Astrocyte (in vitro differentiated cells and primary cell): Measurements from ENCODE around the gene SYVN1. TPM values are rescaled to one million over a fixed set of nuclear protein-coding genes. Genes with fewer than 3 reads are reported as not detected.

ENCODE experiments used
- DNase-seq: peaks from one replicate; pipeline ENCODE4 v3.0.0-alpha.2; 2010; ENCODE audit warnings: low read depth
- FAIRE-seq: peaks from 2 replicates; lab custom pipeline; 2011; peaks lifted over from hg19 to GRCh38; lab: Jason Lieb, UNC
- H2AFZ ChIP-seq: 2 replicates; pipeline ENCODE4 v1.6.0; 2012; ENCODE audit warnings: low read depth, low read length, inconsistent platforms
- H3K27ac ChIP-seq: 2 replicates; pipeline ENCODE4 v1.5.1; 2011; ENCODE audit warnings: low read depth, low read length, inconsistent platforms
- H3K27me3 ChIP-seq: 2 replicates; pipeline ENCODE4 v1.6.0; 2011; ENCODE audit warnings: low read length, inconsistent platforms; ENCODE audit not compliant: insufficient read depth
- H3K36me3 ChIP-seq: 2 replicates; pipeline ENCODE4 v1.5.1; 2011; ENCODE audit warnings: low read length, inconsistent platforms; ENCODE audit not compliant: insufficient read depth
- H3K4me1 ChIP-seq: 2 replicates; pipeline ENCODE4 v1.5.1; 2011; ENCODE audit warnings: low read length, inconsistent platforms; ENCODE audit not compliant: insufficient read depth
- H3K4me2 ChIP-seq: 2 replicates; pipeline ENCODE4 v1.6.0; 2012; ENCODE audit warnings: low read length, inconsistent platforms
- H3K4me3 ChIP-seq: 2 replicates; pipeline ENCODE4 v1.5.1; 2011; ENCODE audit warnings: low read depth, mild to moderate bottlenecking, low read length, inconsistent platforms; ENCODE audit not compliant: insufficient read depth
- H3K79me2 ChIP-seq: 2 replicates; pipeline ENCODE4 v1.6.0; 2012; ENCODE audit warnings: mild to moderate bottlenecking, low read length, inconsistent platforms; ENCODE audit not compliant: insufficient read depth
- H3K9ac ChIP-seq: 2 replicates; pipeline ENCODE4 v1.6.0; 2012; ENCODE audit warnings: mild to moderate bottlenecking, low read length, inconsistent platforms
- H3K9me3 ChIP-seq: 2 replicates; pipeline ENCODE4 v1.5.1; 2012; ENCODE audit warnings: low read depth, mild to moderate bottlenecking, low read length, inconsistent platforms; ENCODE audit not compliant: insufficient read depth
- H4K20me1 ChIP-seq: 2 replicates; pipeline ENCODE4 v1.6.0; 2012; ENCODE audit warnings: low read length, inconsistent platforms; ENCODE audit not compliant: insufficient read depth
- H3K27ac Mint-ChIP-seq: one replicate; pipeline ENCODE4 v1.8.0; 2021; ENCODE audit warnings: mild to moderate bottlenecking, mixed read lengths; ENCODE audit not compliant: unreplicated experiment
- H3K27me3 Mint-ChIP-seq: one replicate; pipeline ENCODE4 v1.8.0; 2021; ENCODE audit warnings: low read depth, mixed read lengths; ENCODE audit not compliant: unreplicated experiment
- H3K36me3 Mint-ChIP-seq: one replicate; pipeline ENCODE4 v1.8.0; 2021; ENCODE audit warnings: low read depth, mixed read lengths; ENCODE audit not compliant: unreplicated experiment
- H3K4me1 Mint-ChIP-seq: one replicate; pipeline ENCODE4 v1.8.0; 2021; ENCODE audit warnings: low read depth, mixed read lengths; ENCODE audit not compliant: unreplicated experiment
- H3K4me3 Mint-ChIP-seq: one replicate; pipeline ENCODE4 v1.8.0; 2021; ENCODE audit warnings: mild to moderate bottlenecking, moderate library complexity, mixed read lengths; ENCODE audit not compliant: unreplicated experiment
- H3K9me3 Mint-ChIP-seq: one replicate; pipeline ENCODE4 v1.8.0; 2021; ENCODE audit warnings: mild to moderate bottlenecking, mixed read lengths; ENCODE audit not compliant: unreplicated experiment
- CTCF ChIP-seq: IDR thresholded peaks from 2 replicates; pipeline ENCODE4 v1.5.1; 2011; ENCODE audit warnings: low read depth, mild to moderate bottlenecking, inconsistent platforms, low read length, moderate library complexity; ENCODE audit not compliant: insufficient read depth
- EZH2 ChIP-seq: IDR thresholded peaks from 2 replicates; pipeline ENCODE4 v1.6.1; 2012; ENCODE audit warnings: mild to moderate bottlenecking, low read length, inconsistent platforms; ENCODE audit not compliant: insufficient read depth
- total RNA-seq: library from RNA; stranded (reverse); gene quantifications from 2 replicates; pipeline ENCODE4 v1.2.1, GENCODE V29; 2021

SYVN1 gene
- total RNA-seq, 1 donor from 2014 or later: 43.0 TPM

GRCh38 chr11:65095974-65096806 lies 38.1 kb downstream of the SYVN1 start, which contains the start of gene VPS51:
VPS51 (plus strand) TSS chr11:65096214; CDS start chr11:65096251, 37 bp downstream.
- Histone ChIP-seq H2AFZ (peak within 1 kb of the TSS; percentile 98), H3K4me2 (peak within 1 kb of the TSS; percentile 79), H3K9ac (peak within 1 kb of the TSS; percentile 89), H3K79me2 (peaks cover 32% of the 10 kb centered on the region), H3K4me1 (peaks cover 6% of the 10 kb centered on the region), H4K20me1 (peaks cover 18% of the 10 kb centered on the region), H3K36me3 (no peaks in the 10 kb centered on the region), H3K27ac (peak within 1 kb of the TSS; percentile 62), H3K9me3 (no peaks in the 10 kb centered on the region), H3K4me3 (peak within 1 kb of the TSS; percentile 61), H3K27me3 (no peaks in the 10 kb centered on the region)
- Mint-ChIP-seq H3K27ac (peak within 1 kb of the TSS; percentile 87), H3K4me3 (peak within 1 kb of the TSS; percentile 93), H3K27me3 (no peaks in the 10 kb centered on the region), H3K4me1 (peaks cover 7% of the 10 kb centered on the region), H3K36me3 (peaks cover 2% of the 10 kb centered on the region), H3K9me3 (no peaks in the 10 kb centered on the region)
- DNase-seq: peak; percentile 88
- TF ChIP-seq EZH2 (no peak), CTCF (no peak)
- peak; percentile 32 for FAIRE-seq

DNA sequence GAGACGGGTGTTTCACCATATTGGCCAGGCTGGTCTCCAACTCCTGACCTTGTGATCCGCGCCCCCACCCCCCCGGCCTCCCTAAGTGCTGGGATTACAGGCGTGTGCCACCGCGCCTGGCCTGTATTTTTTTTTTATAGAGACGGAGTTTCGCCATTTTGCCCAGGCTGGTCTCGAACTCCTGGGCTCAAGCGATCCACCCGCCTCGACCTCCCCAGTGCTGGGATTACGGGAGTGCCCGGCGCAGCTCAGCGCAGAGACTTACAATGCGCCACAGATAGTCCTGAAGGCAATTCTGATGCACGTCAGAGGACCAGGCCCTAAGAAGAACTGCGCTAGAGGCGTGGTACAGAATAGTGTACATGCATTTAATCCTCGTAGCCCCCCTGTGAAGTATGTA lies 38.9 kb downstream of the SYVN1 start:
- peak overlapping the region; percentile 61 for H3K4me3 ChIP-seq
- FAIRE-seq: no peak
- H3K4me1 Mint-ChIP-seq: peaks cover 7% of the 10 kb centered on the region

More for the DNA sequence above, 38.9 kb downstream of the SYVN1 start:
- Histone ChIP-seq H3K27me3 (no peaks in the 10 kb centered on the region), H3K9ac (peak overlapping the region; percentile 89), H3K9me3 (no peaks in the 10 kb centered on the region), H3K27ac (no peak overlapping the region), H3K79me2 (peaks cover 28% of the 10 kb centered on the region), H3K4me2 (peak overlapping the region; percentile 79), H3K36me3 (no peaks in the 10 kb centered on the region), H4K20me1 (peaks cover 18% of the 10 kb centered on the region), H3K4me1 (peaks cover 6% of the 10 kb centered on the region), H2AFZ (peak overlapping the region; percentile 98)
- DNase-seq: no peak
- Mint-ChIP-seq H3K27ac (peak overlapping the region; percentile 87), H3K4me3 (peak overlapping the region; percentile 93), H3K9me3 (no peaks in the 10 kb centered on the region), H3K27me3 (no peaks in the 10 kb centered on the region), H3K36me3 (peaks cover 2% of the 10 kb centered on the region)
- TF ChIP-seq EZH2 (no peak), CTCF (no peak)
